ENCODE measurements around the gene EHD1. TPM values are rescaled to one million over a fixed set of nuclear protein-coding genes. Genes with fewer than 3 reads are reported as not detected.

EHD1 gene
- total and polyA plus RNA-seq, 9 of the 15 experiments (the other 6 are each of a cell fraction or from before 2014, with no cell fraction given): 0.46 to 65.0 (median 16.4) TPM

GRCh38 chr11:64923944-64924909 is 45.8 kb upstream of the EHD1 start, which contains the start of gene PPP2R5B (continued):
- TF ChIP-seq, protein P1, sequence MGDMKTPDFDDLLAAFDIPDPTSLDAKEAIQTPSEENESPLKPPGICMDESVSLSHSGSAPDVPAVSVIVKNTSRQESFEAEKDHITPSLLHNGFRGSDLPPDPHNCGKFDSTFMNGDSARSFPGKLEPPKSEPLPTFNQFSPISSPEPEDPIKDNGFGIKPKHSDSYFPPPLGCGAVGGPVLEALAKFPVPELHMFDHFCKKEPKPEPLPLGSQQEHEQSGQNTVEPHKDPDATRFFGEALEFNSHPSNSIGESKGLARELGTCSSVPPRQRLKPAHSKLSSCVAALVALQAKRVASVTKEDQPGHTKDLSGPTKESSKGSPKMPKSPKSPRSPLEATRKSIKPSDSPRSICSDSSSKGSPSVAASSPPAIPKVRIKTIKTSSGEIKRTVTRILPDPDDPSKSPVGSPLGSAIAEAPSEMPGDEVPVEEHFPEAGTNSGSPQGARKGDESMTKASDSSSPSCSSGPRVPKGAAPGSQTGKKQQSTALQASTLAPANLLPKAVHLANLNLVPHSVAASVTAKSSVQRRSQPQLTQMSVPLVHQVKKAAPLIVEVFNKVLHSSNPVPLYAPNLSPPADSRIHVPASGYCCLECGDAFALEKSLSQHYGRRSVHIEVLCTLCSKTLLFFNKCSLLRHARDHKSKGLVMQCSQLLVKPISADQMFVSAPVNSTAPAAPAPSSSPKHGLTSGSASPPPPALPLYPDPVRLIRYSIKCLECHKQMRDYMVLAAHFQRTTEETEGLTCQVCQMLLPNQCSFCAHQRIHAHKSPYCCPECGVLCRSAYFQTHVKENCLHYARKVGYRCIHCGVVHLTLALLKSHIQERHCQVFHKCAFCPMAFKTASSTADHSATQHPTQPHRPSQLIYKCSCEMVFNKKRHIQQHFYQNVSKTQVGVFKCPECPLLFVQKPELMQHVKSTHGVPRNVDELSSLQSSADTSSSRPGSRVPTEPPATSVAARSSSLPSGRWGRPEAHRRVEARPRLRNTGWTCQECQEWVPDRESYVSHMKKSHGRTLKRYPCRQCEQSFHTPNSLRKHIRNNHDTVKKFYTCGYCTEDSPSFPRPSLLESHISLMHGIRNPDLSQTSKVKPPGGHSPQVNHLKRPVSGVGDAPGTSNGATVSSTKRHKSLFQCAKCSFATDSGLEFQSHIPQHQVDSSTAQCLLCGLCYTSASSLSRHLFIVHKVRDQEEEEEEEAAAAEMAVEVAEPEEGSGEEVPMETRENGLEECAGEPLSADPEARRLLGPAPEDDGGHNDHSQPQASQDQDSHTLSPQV (IDR thresholded peaks at IDR 0.05): no peak
- TF ChIP-seq ZBTB33 (CRISPR knock-in tag; IDR thresholded peaks at IDR 0.05) (0 out of 2 replicates have a peak, but pooled peaks have one; percentile 55), ZNF586 (CRISPR knock-in tag; conservative IDR thresholded peaks at IDR 0.05) (no peak), PRMT5 (CRISPR knock-in tag; IDR thresholded peaks at IDR 0.05) (no peak), RAD21 (CRISPR knock-in tag; conservative IDR thresholded peaks at IDR 0.05 in 1 of 2, IDR thresholded peaks at IDR 0.05 in 1 of 2) (no peak), RBFOX2 (IDR thresholded peaks at IDR 0.05; ENCODE audit: low read depth, low read length) (peak; percentile 73), NR3C1 (CRISPR knock-in tag; IDR thresholded peaks at IDR 0.05) (no peak), POU5F1 (IDR thresholded peaks at IDR 0.05; ENCODE audit: borderline replicate concordance, low read depth, low read length, partially characterized antibody) (peak; percentile 48), CHAMP1 (IDR thresholded peaks at IDR 0.05) (no peak), ZEB2 (IDR thresholded peaks at IDR 0.05) (0 out of 2 replicates have a peak, but pooled peaks have one; percentile 14), ATF1 (CRISPR knock-in tag; IDR thresholded peaks at IDR 0.05) (no peak), ATF1 (tag; IDR thresholded peaks at IDR 0.05) (peak; percentile 96)
- TF ChIP-seq, protein P2, sequence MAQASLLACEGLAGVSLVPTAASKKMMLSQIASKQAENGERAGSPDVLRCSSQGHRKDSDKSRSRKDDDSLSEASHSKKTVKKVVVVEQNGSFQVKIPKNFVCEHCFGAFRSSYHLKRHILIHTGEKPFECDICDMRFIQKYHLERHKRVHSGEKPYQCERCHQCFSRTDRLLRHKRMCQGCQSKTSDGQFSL (CRISPR knock-in tag; IDR thresholded peaks at IDR 0.05): peak; percentile 97
- TF ChIP-seq, protein P2 (tag; IDR thresholded peaks at IDR 0.05): peak in 1 of 2 experiments; percentile 98; a peak in 2 of 4 replicates
- TF ChIP-seq, protein P3, sequence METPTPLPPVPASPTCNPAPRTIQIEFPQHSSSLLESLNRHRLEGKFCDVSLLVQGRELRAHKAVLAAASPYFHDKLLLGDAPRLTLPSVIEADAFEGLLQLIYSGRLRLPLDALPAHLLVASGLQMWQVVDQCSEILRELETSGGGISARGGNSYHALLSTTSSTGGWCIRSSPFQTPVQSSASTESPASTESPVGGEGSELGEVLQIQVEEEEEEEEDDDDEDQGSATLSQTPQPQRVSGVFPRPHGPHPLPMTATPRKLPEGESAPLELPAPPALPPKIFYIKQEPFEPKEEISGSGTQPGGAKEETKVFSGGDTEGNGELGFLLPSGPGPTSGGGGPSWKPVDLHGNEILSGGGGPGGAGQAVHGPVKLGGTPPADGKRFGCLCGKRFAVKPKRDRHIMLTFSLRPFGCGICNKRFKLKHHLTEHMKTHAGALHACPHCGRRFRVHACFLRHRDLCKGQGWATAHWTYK (CRISPR knock-in tag; IDR thresholded peaks at IDR 0.05): peak; percentile 57; the same call in 1 of the 2 replicates

Measured in K562 (cell line).